NCI-H2029 treated with DMSO at 0.1 percent for 48 hours (cell line): ENCODE measurements around the gene TIGIT.

Source experiments
- DNase-seq: peaks from one replicate; lab custom pipeline; 2025; lab: John Stamatoyannopoulos, UW

The TIGIT gene

GRCh38 chr3:114355653-114356052, 61.8 kb downstream of the TIGIT start:
- no peak for DNase-seq

DNA sequence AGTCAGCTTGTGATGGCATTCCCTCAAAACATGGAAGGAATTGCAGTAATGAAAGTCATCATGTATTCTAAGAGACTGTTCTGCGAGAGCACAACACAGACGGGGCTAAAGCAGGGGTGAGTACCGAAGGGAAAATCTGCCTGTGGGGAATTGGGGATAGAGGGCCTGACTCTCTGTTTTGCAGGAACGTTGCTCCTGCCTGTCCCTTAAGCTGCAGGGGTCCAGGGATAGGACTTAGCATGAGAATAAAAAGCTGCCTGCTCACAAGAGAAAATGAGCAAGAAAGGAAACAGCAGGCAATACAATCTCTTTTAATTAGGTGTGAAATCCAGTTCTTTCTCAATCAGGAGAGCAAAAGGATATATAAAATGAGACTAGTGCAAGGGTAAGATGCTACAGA, 62.2 kb downstream of the TIGIT start:
- no peak for DNase-seq

DNA sequence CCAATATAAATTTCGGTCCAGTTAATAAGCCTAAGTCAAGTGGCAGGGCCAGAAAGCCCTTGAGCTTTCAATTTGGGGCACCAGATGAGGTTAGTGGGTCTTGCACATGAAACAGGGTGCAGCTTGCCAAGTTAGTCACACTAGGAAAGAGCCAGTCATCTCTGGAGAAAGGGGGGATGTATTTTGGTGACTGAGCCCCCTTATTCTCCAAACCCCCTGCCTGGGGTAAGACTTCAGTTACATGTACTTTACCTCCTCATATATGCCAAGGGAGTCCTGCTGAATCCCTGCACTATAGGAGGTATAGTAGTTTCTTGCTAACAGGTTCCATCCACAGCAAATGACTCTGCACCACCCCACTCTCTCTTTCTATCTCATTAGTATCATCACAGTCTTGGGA, 62.7 kb downstream of the TIGIT start:
- DNase-seq, result no peak
